ENCODE results near the gene FERMT3.

FERMT3 gene

DNA sequence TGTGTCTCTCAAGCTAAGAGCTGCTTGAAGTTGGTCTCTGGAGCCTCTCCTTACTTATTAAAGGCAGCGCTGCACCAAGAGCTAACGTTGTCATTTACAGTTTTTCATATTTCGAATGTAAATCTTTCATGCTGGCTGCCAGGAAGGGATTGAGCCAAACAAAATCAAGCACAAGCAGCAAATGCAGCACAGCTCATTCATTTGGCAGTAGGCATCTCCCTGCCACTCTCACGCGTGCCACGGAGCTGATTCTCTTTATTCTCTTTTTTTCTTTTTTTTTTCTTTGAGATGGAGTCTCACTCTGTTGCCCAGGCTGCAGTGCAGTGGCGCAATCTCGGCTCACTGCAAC, 26.4 kb downstream of the FERMT3 start:
- Histone ChIP-seq H3K36me3 (ENCODE audit: insufficient read depth, low read length) (peaks cover 22% of the 10 kb centered on the region), H3K9ac (ENCODE audit: low read depth, low read length) (no peak overlapping the region), H3K9me3 (ENCODE audit: insufficient read depth, low read length, severe bottlenecking) (no peaks in the 10 kb centered on the region), H3K27me3 (ENCODE audit: insufficient read depth, low read length, poor library complexity) (no peaks in the 10 kb centered on the region), H3K4me3 (ENCODE audit: low read depth in 1 of 2, low read length in 2 of 2) (no peak overlapping the region), H3K79me2 (ENCODE audit: insufficient read depth, low read length) (peaks cover 20% of the 10 kb centered on the region), H2AFZ (ENCODE audit: low read depth, low read length) (no peak overlapping the region), H3K4me1 (ENCODE audit: insufficient read depth, low read length) (peaks cover 66% of the 10 kb centered on the region), H4K20me1 (ENCODE audit: insufficient read depth, low read length) (peaks cover 13% of the 10 kb centered on the region), H3K4me2 (ENCODE audit: insufficient read depth, low read length) (no peak overlapping the region), H3K27ac (ENCODE audit: low read length) (no peak overlapping the region)
- no peak for DNase-seq
- no peak for ATAC-seq (ENCODE audit: insufficient read depth, low read depth)
- no peak for TF ChIP-seq EZH2 (IDR thresholded peaks at IDR 0.05; ENCODE audit: borderline replicate concordance, low read depth, low read length, severe bottlenecking)
- no peak for TF ChIP-seq CTCF (IDR thresholded peaks at IDR 0.05; ENCODE audit: borderline replicate concordance, extremely low read depth, low read length, poor library complexity, severe bottlenecking)

DNA sequence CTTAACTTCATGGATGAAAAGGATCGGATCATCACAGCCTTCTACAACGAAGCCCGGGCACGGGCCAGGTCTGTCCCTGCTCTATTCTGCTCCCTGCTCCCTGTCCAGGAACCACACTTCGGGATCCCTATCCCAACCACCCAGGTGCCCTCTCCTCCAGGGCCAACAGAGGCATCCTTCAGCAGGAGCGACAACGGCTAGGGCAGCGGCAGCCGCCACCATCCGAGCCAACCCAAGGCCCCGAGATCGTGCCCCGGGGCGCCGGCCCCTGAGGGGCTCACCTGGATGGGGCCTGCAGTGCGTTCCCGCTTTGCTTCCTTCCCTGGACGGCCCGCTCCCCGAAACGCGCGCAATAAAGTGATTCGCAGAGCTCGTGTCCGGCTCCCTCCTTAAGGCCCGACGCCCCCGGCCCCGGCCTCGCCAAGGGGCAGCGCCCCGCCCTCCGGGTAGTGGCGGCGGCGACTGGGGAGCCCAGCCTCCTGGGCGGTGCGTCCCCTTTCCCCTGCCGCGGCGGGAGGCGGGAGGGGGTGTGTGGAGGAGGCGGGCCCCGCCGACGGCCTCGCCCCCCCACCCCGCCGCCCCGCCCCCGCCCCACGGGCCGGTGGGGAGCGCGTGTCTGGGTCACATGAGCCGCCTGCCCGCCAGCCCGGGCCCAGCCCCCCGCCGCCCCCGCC, 27.5 kb downstream of the FERMT3 start, which contains the start of gene VEGFB:
VEGFB (plus strand) TSS at position 672 of the 674 bp plus-strand sequence. CDS start 250 bp downstream, outside the sequence.
- peaks cover 33% of the 10 kb centered on the region for H3K36me3 ChIP-seq (ENCODE audit: insufficient read depth, low read length)

GRCh38 chr11:64234647-64235379, 28.3 kb downstream of the FERMT3 start:
- peak overlapping the region; percentile 65 for H2AFZ ChIP-seq (ENCODE audit: low read depth, low read length)
- ATAC-seq (ENCODE audit: insufficient read depth, low read depth) (peak; percentile 60), DNase-seq (peak; percentile 67)
- H3K4me3 ChIP-seq (ENCODE audit: low read depth in 1 of 2, low read length in 2 of 2) = peak overlapping the region; percentile 57 to 88; a peak in 3 of 4 replicates
- H3K9me3 ChIP-seq (ENCODE audit: insufficient read depth, low read length, severe bottlenecking) = no peaks in the 10 kb centered on the region
- H3K27ac ChIP-seq (ENCODE audit: low read length) = peak overlapping the region; percentile 74
- peaks cover 59% of the 10 kb centered on the region for H3K4me1 ChIP-seq (ENCODE audit: insufficient read depth, low read length)
- H3K27me3 ChIP-seq (ENCODE audit: insufficient read depth, low read length, poor library complexity) = no peaks in the 10 kb centered on the region
- peak overlapping the region; percentile 99 for H3K4me2 ChIP-seq (ENCODE audit: insufficient read depth, low read length)
- peaks cover 18% of the 10 kb centered on the region for H3K79me2 ChIP-seq (ENCODE audit: insufficient read depth, low read length)
- peaks cover 13% of the 10 kb centered on the region for H4K20me1 ChIP-seq (ENCODE audit: insufficient read depth, low read length)
- H3K36me3 ChIP-seq (ENCODE audit: insufficient read depth, low read length) = peaks cover 35% of the 10 kb centered on the region
- TF ChIP-seq EZH2 (IDR thresholded peaks at IDR 0.05; ENCODE audit: borderline replicate concordance, low read depth, low read length, severe bottlenecking) = no peak
- peak; percentile 28 for TF ChIP-seq CTCF (IDR thresholded peaks at IDR 0.05; ENCODE audit: borderline replicate concordance, extremely low read depth, low read length, poor library complexity, severe bottlenecking)
- H3K9ac ChIP-seq (ENCODE audit: low read depth, low read length) = peak overlapping the region; percentile 71

More for the DNA sequence above, 27.5 kb downstream of the FERMT3 start, which contains the start of gene VEGFB:
- TF ChIP-seq EZH2 (IDR thresholded peaks at IDR 0.05; ENCODE audit: borderline replicate concordance, low read depth, low read length, severe bottlenecking) (no peak), CTCF (IDR thresholded peaks at IDR 0.05; ENCODE audit: borderline replicate concordance, extremely low read depth, low read length, poor library complexity, severe bottlenecking) (no peak)
- Histone ChIP-seq H2AFZ (ENCODE audit: low read depth, low read length) (peak within 1 kb of the TSS; percentile 65), H4K20me1 (ENCODE audit: insufficient read depth, low read length) (peaks cover 13% of the 10 kb centered on the region), H3K79me2 (ENCODE audit: insufficient read depth, low read length) (peaks cover 20% of the 10 kb centered on the region), H3K4me2 (ENCODE audit: insufficient read depth, low read length) (peak within 1 kb of the TSS; percentile 99), H3K9me3 (ENCODE audit: insufficient read depth, low read length, severe bottlenecking) (no peaks in the 10 kb centered on the region), H3K4me3 (ENCODE audit: low read depth in 1 of 2, low read length in 2 of 2) (peak within 1 kb of the TSS; percentile 57 to 88), H3K9ac (ENCODE audit: low read depth, low read length) (peak within 1 kb of the TSS; percentile 71), H3K27me3 (ENCODE audit: insufficient read depth, low read length, poor library complexity) (no peaks in the 10 kb centered on the region), H3K4me1 (ENCODE audit: insufficient read depth, low read length) (peaks cover 60% of the 10 kb centered on the region), H3K27ac (ENCODE audit: low read length) (peak within 1 kb of the TSS; percentile 74)
- peak; percentile 74 for DNase-seq
- ATAC-seq (ENCODE audit: insufficient read depth, low read depth) = peak; percentile 51
